Measurements from ENCODE around the gene COL4A6.

COL4A6 gene

DNA sequence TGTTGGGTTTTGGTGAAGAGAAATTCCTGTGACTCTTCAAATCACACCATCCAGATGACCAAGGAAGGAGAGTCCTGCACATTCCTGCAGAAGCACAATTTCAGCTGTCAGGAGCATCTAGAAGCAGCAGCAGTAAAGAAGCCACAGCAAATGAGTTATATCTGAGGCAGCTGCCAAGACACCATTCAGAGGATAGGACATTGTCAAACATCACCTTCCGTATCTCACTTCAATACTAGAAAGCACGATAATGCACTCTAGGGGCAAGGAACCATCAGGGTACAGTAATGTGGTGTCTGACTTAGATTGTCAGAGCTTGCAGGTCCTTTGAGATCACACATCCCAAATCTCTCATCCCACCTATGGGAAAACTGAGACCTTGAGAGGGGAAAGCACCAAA lies 134.5 kb downstream of the COL4A6 start:
- CTCF ChIA-PET = interaction anchor here (0.5 to 8.4 kb wide), 16 partner anchors 10 to 283 kb away, joined by 3 to 82 read pairs (median 4); no protein-coding TSS in a partner anchor
- Histone ChIP-seq H3K4me1 (ENCODE audit: control insufficient read depth, insufficient read depth, low read length) (no peaks in the 10 kb centered on the region), H3K36me3 (ENCODE audit: control insufficient read depth in 2 of 2, insufficient read depth in 1 of 2, low read length in 2 of 2) (no peaks in the 10 kb centered on the region), H3K4me3 (ENCODE audit: low read depth, low read length) (no peak overlapping the region), H3K9me3 (ENCODE audit: control insufficient read depth, insufficient read depth, low read depth, low read length) (no peaks in the 10 kb centered on the region), H3K27ac (ENCODE audit: extremely low read depth, low read depth, low read length) (no peak overlapping the region)
- TF ChIP-seq ZNF114 (tag by site-specific recombination; IDR thresholded peaks at IDR 0.05) (no peak), ZNF585B (tag by site-specific recombination; IDR thresholded peaks at IDR 0.05) (no peak), ZNF624 (tag by site-specific recombination; IDR thresholded peaks at IDR 0.05) (no peak), ZNF830 (tag by site-specific recombination; IDR thresholded peaks at IDR 0.05; ENCODE audit: low read depth) (no peak), ZNF112 (tag by site-specific recombination; IDR thresholded peaks at IDR 0.05) (no peak)
- POLR2A ChIA-PET = no interaction called here

- Histone ChIP-seq H3K4me1 (ENCODE audit: control insufficient read depth, insufficient read depth, low read length) (no peaks in the 10 kb centered on the region), H3K9me3 (ENCODE audit: control insufficient read depth, insufficient read depth, low read depth, low read length) (no peaks in the 10 kb centered on the region), H3K27ac (ENCODE audit: extremely low read depth, low read depth, low read length) (no peak overlapping the region), H3K36me3 (ENCODE audit: control insufficient read depth in 2 of 2, insufficient read depth in 1 of 2, low read length in 2 of 2) (no peaks in the 10 kb centered on the region), H3K4me3 (ENCODE audit: low read depth, low read length) (no peak overlapping the region)
- no peak for TF ChIP-seq SALL2 (tag by site-specific recombination; IDR thresholded peaks at IDR 0.05; ENCODE audit: borderline replicate concordance)
- TF ChIP-seq KLF9 (tag by site-specific recombination; IDR thresholded peaks at IDR 0.05; ENCODE audit: low read depth) = no peak
- TF ChIP-seq ZNF571 (tag by site-specific recombination; IDR thresholded peaks at IDR 0.05) = no peak
- CTCF ChIA-PET = interaction anchor here (0.7 to 8.4 kb wide), 5 partner anchors 11 to 133 kb away, joined by 3 to 82 read pairs (median 5); no protein-coding TSS in a partner anchor
- POLR2A ChIA-PET = no interaction called here
Observed at GRCh38 chrX:108299704-108300103, 138.5 kb downstream of the COL4A6 start.

- CTCF ChIA-PET = interaction anchor here (2.3 to 8.4 kb wide), 2 partner anchors 74 to 99 kb away, joined by 9 to 82 read pairs; no protein-coding TSS in a partner anchor
Observed at GRCh38 chrX:108299101-108299591, 139.1 kb downstream of the COL4A6 start.

DNA sequence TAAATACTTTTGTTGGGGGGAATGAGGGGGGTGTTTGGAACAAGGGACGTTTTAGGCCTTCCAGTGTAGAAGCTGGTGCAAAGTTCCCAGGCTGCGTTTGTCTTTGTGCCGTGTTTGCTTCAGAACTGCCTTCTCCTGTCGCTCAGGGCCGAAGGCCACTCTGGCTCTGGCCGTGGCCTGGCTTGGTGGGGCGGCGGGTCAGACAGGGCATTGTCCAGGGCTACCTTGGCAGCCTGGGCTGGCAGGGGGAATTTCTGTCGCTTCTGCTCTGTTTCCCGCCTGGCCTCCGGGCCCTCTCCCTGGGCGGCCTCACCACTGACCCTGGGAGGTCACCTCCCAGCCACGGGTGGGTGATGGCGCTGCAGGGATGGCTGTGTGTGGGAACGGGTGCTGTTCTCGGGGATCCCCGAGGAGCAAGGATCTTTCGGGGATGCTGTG lies 140.0 kb downstream of the COL4A6 start:
- H3K4me1 ChIP-seq (ENCODE audit: control insufficient read depth, insufficient read depth, low read length) = no peaks in the 10 kb centered on the region
- CTCF ChIA-PET = no interaction called here
- H3K27ac ChIP-seq (ENCODE audit: extremely low read depth, low read depth, low read length) = no peak overlapping the region
- POLR2A ChIA-PET = no interaction called here
- H3K4me3 ChIP-seq (ENCODE audit: low read depth, low read length) = no peak overlapping the region
- no peaks in the 10 kb centered on the region for H3K9me3 ChIP-seq (ENCODE audit: control insufficient read depth, insufficient read depth, low read depth, low read length)
- H3K36me3 ChIP-seq (ENCODE audit: control insufficient read depth in 2 of 2, insufficient read depth in 1 of 2, low read length in 2 of 2) = no peaks in the 10 kb centered on the region
- TF ChIP-seq ZBTB21 (tag by site-specific recombination; IDR thresholded peaks at IDR 0.05) (no peak), ZBTB8A (tag by site-specific recombination; IDR thresholded peaks at IDR 0.05) (no peak), KLF7 (tag by site-specific recombination; IDR thresholded peaks at IDR 0.05; ENCODE audit: borderline replicate concordance) (no peak), ZNF561 (tag by site-specific recombination; IDR thresholded peaks at IDR 0.05; ENCODE audit: borderline replicate concordance) (no peak), ZSCAN23 (tag by site-specific recombination; IDR thresholded peaks at IDR 0.05) (no peak), ZNF18 (tag by site-specific recombination; IDR thresholded peaks at IDR 0.05) (no peak), OVOL3 (tag by site-specific recombination; IDR thresholded peaks at IDR 0.05) (no peak), ZNF155 (tag by site-specific recombination; IDR thresholded peaks at IDR 0.05) (no peak), WT1 (tag by site-specific recombination; IDR thresholded peaks at IDR 0.05) (no peak), ZNF658 (tag by site-specific recombination; IDR thresholded peaks at IDR 0.05) (no peak)
- TF ChIP-seq, protein P1, sequence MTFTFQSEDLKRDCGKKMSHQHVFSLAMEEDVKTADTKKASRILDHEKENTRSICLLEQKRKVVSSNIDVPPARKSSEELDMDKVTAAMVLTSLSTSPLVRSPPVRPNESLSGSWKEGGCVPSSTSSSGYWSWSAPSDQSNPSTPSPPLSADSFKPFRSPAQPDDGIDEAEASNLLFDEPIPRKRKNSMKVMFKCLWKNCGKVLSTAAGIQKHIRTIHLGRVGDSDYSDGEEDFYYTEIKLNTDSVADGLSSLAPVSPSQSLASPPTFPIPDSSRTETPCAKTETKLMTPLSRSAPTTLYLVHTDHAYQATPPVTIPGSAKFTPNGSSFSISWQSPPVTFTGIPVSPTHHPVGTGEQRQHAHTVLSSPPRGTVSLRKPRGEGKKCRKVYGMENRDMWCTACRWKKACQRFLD (tag by site-specific recombination; IDR thresholded peaks at IDR 0.05) = no peak
- TF ChIP-seq, protein P2, sequence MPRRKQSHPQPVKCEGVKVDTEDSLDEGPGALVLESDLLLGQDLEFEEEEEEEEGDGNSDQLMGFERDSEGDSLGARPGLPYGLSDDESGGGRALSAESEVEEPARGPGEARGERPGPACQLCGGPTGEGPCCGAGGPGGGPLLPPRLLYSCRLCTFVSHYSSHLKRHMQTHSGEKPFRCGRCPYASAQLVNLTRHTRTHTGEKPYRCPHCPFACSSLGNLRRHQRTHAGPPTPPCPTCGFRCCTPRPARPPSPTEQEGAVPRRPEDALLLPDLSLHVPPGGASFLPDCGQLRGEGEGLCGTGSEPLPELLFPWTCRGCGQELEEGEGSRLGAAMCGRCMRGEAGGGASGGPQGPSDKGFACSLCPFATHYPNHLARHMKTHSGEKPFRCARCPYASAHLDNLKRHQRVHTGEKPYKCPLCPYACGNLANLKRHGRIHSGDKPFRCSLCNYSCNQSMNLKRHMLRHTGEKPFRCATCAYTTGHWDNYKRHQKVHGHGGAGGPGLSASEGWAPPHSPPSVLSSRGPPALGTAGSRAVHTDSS (tag by site-specific recombination; IDR thresholded peaks at IDR 0.05) = no peak

More at GRCh38 chrX:108299101-108299591, 139.1 kb downstream of the COL4A6 start:
- Histone ChIP-seq H3K36me3 (ENCODE audit: control insufficient read depth in 2 of 2, insufficient read depth in 1 of 2, low read length in 2 of 2) (no peaks in the 10 kb centered on the region), H3K4me1 (ENCODE audit: control insufficient read depth, insufficient read depth, low read length) (no peaks in the 10 kb centered on the region), H3K4me3 (ENCODE audit: low read depth, low read length) (no peak overlapping the region), H3K9me3 (ENCODE audit: control insufficient read depth, insufficient read depth, low read depth, low read length) (no peaks in the 10 kb centered on the region), H3K27ac (ENCODE audit: extremely low read depth, low read depth, low read length) (no peak overlapping the region)
- TF ChIP-seq GLI2 (tag by site-specific recombination; IDR thresholded peaks at IDR 0.05; ENCODE audit: borderline replicate concordance, low read depth) = no peak
- TF ChIP-seq, protein P3, sequence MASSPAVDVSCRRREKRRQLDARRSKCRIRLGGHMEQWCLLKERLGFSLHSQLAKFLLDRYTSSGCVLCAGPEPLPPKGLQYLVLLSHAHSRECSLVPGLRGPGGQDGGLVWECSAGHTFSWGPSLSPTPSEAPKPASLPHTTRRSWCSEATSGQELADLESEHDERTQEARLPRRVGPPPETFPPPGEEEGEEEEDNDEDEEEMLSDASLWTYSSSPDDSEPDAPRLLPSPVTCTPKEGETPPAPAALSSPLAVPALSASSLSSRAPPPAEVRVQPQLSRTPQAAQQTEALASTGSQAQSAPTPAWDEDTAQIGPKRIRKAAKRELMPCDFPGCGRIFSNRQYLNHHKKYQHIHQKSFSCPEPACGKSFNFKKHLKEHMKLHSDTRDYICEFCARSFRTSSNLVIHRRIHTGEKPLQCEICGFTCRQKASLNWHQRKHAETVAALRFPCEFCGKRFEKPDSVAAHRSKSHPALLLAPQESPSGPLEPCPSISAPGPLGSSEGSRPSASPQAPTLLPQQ (tag by site-specific recombination; IDR thresholded peaks at IDR 0.05) = peak; percentile 92
- TF ChIP-seq ZFP69B (tag by site-specific recombination; IDR thresholded peaks at IDR 0.05) = 0 out of 2 replicates have a peak, but pooled peaks have one; percentile 66
- POLR2A ChIA-PET = no interaction called here
